Measurements from ENCODE around the gene PALLD. TPM values are rescaled to one million over a fixed set of nuclear protein-coding genes. Genes with fewer than 3 reads are reported as not detected.

The PALLD gene
- polyA plus RNA-seq, 1 donor (not counting 4 experiments of a cell fraction or from before 2014, with no cell fraction given) = 136 TPM

DNA sequence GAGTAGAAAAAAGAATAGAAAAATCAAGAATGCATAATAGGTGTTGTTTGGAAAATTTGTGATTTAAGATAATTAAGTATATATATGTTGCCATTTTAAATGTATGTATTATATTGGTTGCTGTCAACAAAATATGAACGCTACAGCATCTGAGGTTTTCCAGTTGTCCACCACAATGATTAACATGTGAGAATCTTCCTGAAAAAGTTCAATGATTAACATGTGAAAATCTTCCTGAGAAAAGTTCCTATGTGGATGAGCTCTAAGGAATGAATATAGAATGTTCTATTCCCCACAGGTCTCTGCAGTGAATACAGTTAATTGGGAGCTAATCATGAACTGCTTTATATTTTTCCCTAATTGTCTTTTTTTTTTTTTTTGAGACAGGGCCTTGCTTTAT, 298.5 kb downstream of the PALLD start:
- TF ChIP-seq CTCF (optimal IDR thresholded peaks at IDR 0.05 in 1 of 3, IDR thresholded peaks at IDR 0.05 in 1 of 3, conservative IDR thresholded peaks at IDR 0.05 in 1 of 3; ENCODE audit: extremely low read depth in 1 of 3, insufficient read depth in 2 of 3, low read length in 3 of 3) (no peak), EZH2 (IDR thresholded peaks at IDR 0.05; ENCODE audit: low read length) (no peak)
- Histone ChIP-seq H3K36me3 (ENCODE audit: control insufficient read depth in 2 of 2, extremely low read depth in 1 of 2, insufficient read depth in 2 of 2, low read length in 2 of 2) (no peaks in the 10 kb centered on the region), H3K4me2 (ENCODE audit: control insufficient read depth, extremely low read depth, insufficient read depth, low read depth, low read length) (no peak overlapping the region), H3K27ac (ENCODE audit: control insufficient read depth, insufficient read depth, low read length) (no peak overlapping the region), H3K9ac (ENCODE audit: control insufficient read depth, extremely low read depth, insufficient read depth, low read length) (no peak overlapping the region), H2AFZ (ENCODE audit: control insufficient read depth, low read length) (no peak overlapping the region), H3K9me1 (ENCODE audit: control insufficient read depth, extremely low read depth, insufficient read depth, low read length) (no peaks in the 10 kb centered on the region), H3K9me3 (ENCODE audit: control insufficient read depth, low read depth, low read length) (no peaks in the 10 kb centered on the region), H3K4me1 (ENCODE audit: control insufficient read depth, extremely low read depth, insufficient read depth, low read length) (peaks cover 20% of the 10 kb centered on the region), H3K4me3 (ENCODE audit: control insufficient read depth in 2 of 3, extremely low read depth in 1 of 3, insufficient read depth in 2 of 3, low read depth in 1 of 3, low read length in 3 of 3) (no peak overlapping the region), H3K27me3 (ENCODE audit: control insufficient read depth, extremely low read depth, insufficient read depth, low read length) (no peaks in the 10 kb centered on the region), H4K20me1 (ENCODE audit: control insufficient read depth, extremely low read depth, insufficient read depth, low read length) (no peaks in the 10 kb centered on the region), H3K79me2 (ENCODE audit: control insufficient read depth, insufficient read depth, low read length) (no peaks in the 10 kb centered on the region)
- no peak for FAIRE-seq
- dilution Hi-C loops (cut with MboI; ENCODE audit: extremely low pct_ligation_motif_present, low sequenced_read_pairs) = no loop called here
- no peak for DNase-seq (ENCODE audit: low read depth, low spot score)

DNA sequence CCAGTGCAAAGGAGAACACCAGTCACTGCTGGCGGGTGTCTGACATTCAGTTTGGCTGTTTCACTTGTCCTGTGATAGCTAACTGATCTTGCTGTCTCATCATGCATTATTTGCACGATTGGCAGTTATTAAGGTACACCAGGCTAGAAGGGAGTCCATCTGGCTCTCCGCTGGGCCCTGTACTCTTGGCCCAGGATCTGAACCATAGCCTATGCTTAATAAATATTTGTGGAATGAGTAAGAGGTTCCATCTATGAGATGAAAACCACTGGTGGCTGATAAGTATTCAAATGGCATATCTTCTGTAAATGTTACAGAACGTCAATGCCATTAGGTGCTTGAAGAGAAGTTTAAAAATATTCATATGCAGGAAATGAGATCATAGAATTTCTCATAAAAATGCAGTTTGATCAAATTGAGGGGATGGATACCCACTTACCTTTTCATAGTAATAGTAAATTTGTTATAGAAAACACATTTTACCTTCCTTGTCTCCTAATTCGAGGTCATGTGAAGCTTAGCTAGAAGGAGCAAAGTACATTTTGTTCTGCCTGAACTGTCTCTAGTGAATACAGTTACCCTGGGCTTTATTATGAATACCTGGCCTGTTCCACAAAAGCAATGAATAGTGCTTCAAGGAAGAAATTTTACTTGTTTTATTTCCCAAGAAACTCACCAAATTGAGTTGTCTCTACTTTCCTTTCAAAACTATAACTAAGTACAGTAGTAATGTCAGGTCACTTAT, 299.7 kb downstream of the PALLD start:
- Histone ChIP-seq H2AFZ (ENCODE audit: control insufficient read depth, low read length) (no peak overlapping the region), H3K4me2 (ENCODE audit: control insufficient read depth, extremely low read depth, insufficient read depth, low read depth, low read length) (peak overlapping the region; percentile 51), H3K9me3 (ENCODE audit: control insufficient read depth, low read depth, low read length) (no peaks in the 10 kb centered on the region), H3K79me2 (ENCODE audit: control insufficient read depth, insufficient read depth, low read length) (no peaks in the 10 kb centered on the region), H3K36me3 (ENCODE audit: control insufficient read depth in 2 of 2, extremely low read depth in 1 of 2, insufficient read depth in 2 of 2, low read length in 2 of 2) (no peaks in the 10 kb centered on the region), H3K9ac (ENCODE audit: control insufficient read depth, extremely low read depth, insufficient read depth, low read length) (peak overlapping the region; percentile 51), H3K4me1 (ENCODE audit: control insufficient read depth, extremely low read depth, insufficient read depth, low read length) (peaks cover 20% of the 10 kb centered on the region), H3K4me3 (ENCODE audit: control insufficient read depth in 2 of 3, extremely low read depth in 1 of 3, insufficient read depth in 2 of 3, low read depth in 1 of 3, low read length in 3 of 3) (no peak overlapping the region), H3K27me3 (ENCODE audit: control insufficient read depth, extremely low read depth, insufficient read depth, low read length) (no peaks in the 10 kb centered on the region), H3K9me1 (ENCODE audit: control insufficient read depth, extremely low read depth, insufficient read depth, low read length) (no peaks in the 10 kb centered on the region), H3K27ac (ENCODE audit: control insufficient read depth, insufficient read depth, low read length) (peak overlapping the region; percentile 74), H4K20me1 (ENCODE audit: control insufficient read depth, extremely low read depth, insufficient read depth, low read length) (no peaks in the 10 kb centered on the region)
- no peak for DNase-seq (ENCODE audit: low read depth, low spot score)
- dilution Hi-C loops (cut with MboI; ENCODE audit: extremely low pct_ligation_motif_present, low sequenced_read_pairs) = no loop called here
- TF ChIP-seq CTCF (optimal IDR thresholded peaks at IDR 0.05 in 1 of 3, IDR thresholded peaks at IDR 0.05 in 1 of 3, conservative IDR thresholded peaks at IDR 0.05 in 1 of 3; ENCODE audit: extremely low read depth in 1 of 3, insufficient read depth in 2 of 3, low read length in 3 of 3) (no peak), EZH2 (IDR thresholded peaks at IDR 0.05; ENCODE audit: low read length) (no peak)
- peak; percentile 90 for FAIRE-seq

Measured in keratinocyte (primary cell).